RWPE2 (cell line): ENCODE results near the gene MORN1.

Experiments used
- ATAC-seq: fragments of 200-7000 bp; cut with Tn5 transposase; 3 replicates; pipeline ENCODE4 v1.9.1; 2021; ENCODE audit warnings: low read depth
- DNase-seq: peaks from one replicate; pipeline ENCODE4 v3.0.0-alpha.2; 2020; ENCODE audit warnings: low spot score
- H3K27ac ChIP-seq: fragments of 450-650 bp; 2 replicates; pipeline ENCODE4 v1.5.1; 2017; ENCODE audit warnings: mild to moderate bottlenecking; ENCODE audit not compliant: poor library complexity, severe bottlenecking
- H3K27me3 ChIP-seq: fragments of 250-450 bp; sonication (Bioruptor Pico); 2 replicates; pipeline ENCODE4 v1.5.1; 2021; ENCODE audit warnings: mild to moderate bottlenecking, moderate library complexity; ENCODE audit not compliant: insufficient read depth, poor library complexity, severe bottlenecking
- H3K36me3 ChIP-seq: fragments of 250-450 bp; sonication (Bioruptor Pico); 2 replicates; pipeline ENCODE4 v1.5.1; 2020; ENCODE audit warnings: low read depth, mild to moderate bottlenecking, moderate library complexity
- H3K4me1 ChIP-seq: fragments of 250-450 bp; sonication (Bioruptor Pico); 2 replicates; pipeline ENCODE4 v1.5.1; 2021; ENCODE audit warnings: mild to moderate bottlenecking, moderate library complexity; ENCODE audit not compliant: insufficient read depth, poor library complexity, severe bottlenecking
- H3K4me3 ChIP-seq: fragments of 250-450 bp; sonication (Bioruptor Pico); 2 replicates; pipeline ENCODE4 v1.5.1; 2021; ENCODE audit warnings: mild to moderate bottlenecking, moderate library complexity; ENCODE audit not compliant: severe bottlenecking
- H3K9me3 ChIP-seq: fragments of 250-450 bp; sonication (Bioruptor Pico); 2 replicates; pipeline ENCODE4 v1.5.1; 2021; ENCODE audit warnings: mild to moderate bottlenecking, moderate library complexity; ENCODE audit not compliant: severe bottlenecking
- CTCF ChIP-seq: fragments of 450-650 bp; IDR thresholded peaks from one replicate; pipeline ENCODE4 v1.5.1; 2017; ENCODE audit warnings: mild to moderate bottlenecking, moderate library complexity; ENCODE audit not compliant: poor library complexity, severe bottlenecking

The MORN1 gene

GRCh38 chr1:2360588-2361364 is 30.6 kb downstream of the MORN1 start:
- Histone ChIP-seq H3K36me3 (no peaks in the 10 kb centered on the region), H3K27me3 (no peaks in the 10 kb centered on the region), H3K4me3 (no peak overlapping the region), H3K9me3 (peaks cover 4% of the 10 kb centered on the region), H3K27ac (no peak overlapping the region), H3K4me1 (no peaks in the 10 kb centered on the region)
- DNase-seq (peak; percentile 23), ATAC-seq (no peak)
- TF ChIP-seq CTCF = no peak

- TF ChIP-seq CTCF = no peak
- H3K36me3 ChIP-seq = no peaks in the 10 kb centered on the region
- no peaks in the 10 kb centered on the region for H3K4me1 ChIP-seq
- H3K9me3 ChIP-seq = peaks cover 2% of the 10 kb centered on the region
- H3K27ac ChIP-seq = no peak overlapping the region
- DNase-seq = peak; percentile 46
- no peaks in the 10 kb centered on the region for H3K27me3 ChIP-seq
- ATAC-seq = no peak
- no peak overlapping the region for H3K4me3 ChIP-seq
These were observed 32.4 kb downstream of the MORN1 start for GRCh38 chr1:2358651-2359640.

GRCh38 chr1:2358072-2358471 is 33.3 kb downstream of the MORN1 start:
- Histone ChIP-seq H3K4me3 (no peak overlapping the region), H3K36me3 (no peaks in the 10 kb centered on the region), H3K27me3 (no peaks in the 10 kb centered on the region), H3K27ac (no peak overlapping the region), H3K9me3 (no peaks in the 10 kb centered on the region), H3K4me1 (no peaks in the 10 kb centered on the region)
- no peak for TF ChIP-seq CTCF
- DNase-seq (peak; percentile 54), ATAC-seq (no peak)

- Histone ChIP-seq H3K4me3 (no peak overlapping the region), H3K9me3 (no peaks in the 10 kb centered on the region), H3K36me3 (no peaks in the 10 kb centered on the region), H3K4me1 (no peaks in the 10 kb centered on the region), H3K27ac (no peak overlapping the region), H3K27me3 (no peaks in the 10 kb centered on the region)
- no peak for TF ChIP-seq CTCF
- ATAC-seq = no peak
- peak; percentile 58 for DNase-seq
These were observed 34.2 kb downstream of the MORN1 start for GRCh38 chr1:2356911-2357845.
